Measurements from ENCODE around the gene AMPH. TPM values are rescaled to one million over a fixed set of nuclear protein-coding genes. Genes with fewer than 3 reads are reported as not detected.

AMPH gene
- total and polyA plus RNA-seq, 7 donors: 0.23 to 37.9 (median 2.5) TPM

GRCh38 chr7:38438970-38439369 lies 192.2 kb downstream of the AMPH start:
- H3K4me3 ChIP-seq: no peak overlapping the region
- H3K4me1 ChIP-seq: no peaks in the 10 kb centered on the region
- no peaks in the 10 kb centered on the region for H3K36me3 ChIP-seq
- no peak for DNase-seq
- no peak overlapping the region for H3K27ac ChIP-seq
- H3K27me3 ChIP-seq: no peaks in the 10 kb centered on the region
- TF ChIP-seq POLR2AphosphoS5 (IDR thresholded peaks at IDR 0.05): no peak
- no peak for TF ChIP-seq EP300 (IDR thresholded peaks at IDR 0.05)
- no peak for TF ChIP-seq POLR2A (IDR thresholded peaks at IDR 0.05)
- TF ChIP-seq, protein P1, sequence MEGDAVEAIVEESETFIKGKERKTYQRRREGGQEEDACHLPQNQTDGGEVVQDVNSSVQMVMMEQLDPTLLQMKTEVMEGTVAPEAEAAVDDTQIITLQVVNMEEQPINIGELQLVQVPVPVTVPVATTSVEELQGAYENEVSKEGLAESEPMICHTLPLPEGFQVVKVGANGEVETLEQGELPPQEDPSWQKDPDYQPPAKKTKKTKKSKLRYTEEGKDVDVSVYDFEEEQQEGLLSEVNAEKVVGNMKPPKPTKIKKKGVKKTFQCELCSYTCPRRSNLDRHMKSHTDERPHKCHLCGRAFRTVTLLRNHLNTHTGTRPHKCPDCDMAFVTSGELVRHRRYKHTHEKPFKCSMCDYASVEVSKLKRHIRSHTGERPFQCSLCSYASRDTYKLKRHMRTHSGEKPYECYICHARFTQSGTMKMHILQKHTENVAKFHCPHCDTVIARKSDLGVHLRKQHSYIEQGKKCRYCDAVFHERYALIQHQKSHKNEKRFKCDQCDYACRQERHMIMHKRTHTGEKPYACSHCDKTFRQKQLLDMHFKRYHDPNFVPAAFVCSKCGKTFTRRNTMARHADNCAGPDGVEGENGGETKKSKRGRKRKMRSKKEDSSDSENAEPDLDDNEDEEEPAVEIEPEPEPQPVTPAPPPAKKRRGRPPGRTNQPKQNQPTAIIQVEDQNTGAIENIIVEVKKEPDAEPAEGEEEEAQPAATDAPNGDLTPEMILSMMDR (IDR thresholded peaks at IDR 0.05): no peak
- intact Hi-C loops (cut with DNase I): no loop called here
- no peaks in the 10 kb centered on the region for H3K9me3 ChIP-seq

- no peak for DNase-seq
- intact Hi-C loops (cut with DNase I): no loop called here
- H3K27me3 ChIP-seq: no peaks in the 10 kb centered on the region
- TF ChIP-seq POLR2AphosphoS5 (IDR thresholded peaks at IDR 0.05) (no peak), POLR2A (IDR thresholded peaks at IDR 0.05) (no peak), EP300 (IDR thresholded peaks at IDR 0.05) (no peak)
- TF ChIP-seq, protein P1 (IDR thresholded peaks at IDR 0.05): no peak
- peaks cover 0 to 9% (median 1%) of the 10 kb centered on the region in 4 donors for H3K4me1 ChIP-seq
- no peaks in the 10 kb centered on the region for H3K9me3 ChIP-seq
- H3K4me3 ChIP-seq: no peak overlapping the region
- 84% methylated on average over 3 of the region's 3 CpGs for WGBS, 2 donors
- H3K36me3 ChIP-seq: no peaks in the 10 kb centered on the region
- no peak overlapping the region for H3K27ac ChIP-seq
These were observed 198.5 kb downstream of the AMPH start for GRCh38 chr7:38432671-38433070.

- intact Hi-C loops (cut with DNase I): no loop called here
- peaks cover 0 to 15% (median 1%) of the 10 kb centered on the region in 4 donors for H3K4me1 ChIP-seq
- no peak overlapping the region for H3K27ac ChIP-seq
- no peak for DNase-seq
- no peak overlapping the region for H3K4me3 ChIP-seq
- no peaks in the 10 kb centered on the region for H3K9me3 ChIP-seq
- WGBS, 2 donors: 90 to 96% methylated on average over 1 of the region's 1 CpG
- TF ChIP-seq POLR2AphosphoS5 (IDR thresholded peaks at IDR 0.05): no peak
- TF ChIP-seq POLR2A (IDR thresholded peaks at IDR 0.05): no peak
- TF ChIP-seq, protein P1 (IDR thresholded peaks at IDR 0.05): no peak
- no peak for TF ChIP-seq EP300 (IDR thresholded peaks at IDR 0.05)
- H3K27me3 ChIP-seq: no peaks in the 10 kb centered on the region
- no peaks in the 10 kb centered on the region for H3K36me3 ChIP-seq
These were observed 199.1 kb downstream of the AMPH start for GRCh38 chr7:38432080-38432479.

- no peaks in the 10 kb centered on the region for H3K27me3 ChIP-seq
- H3K9me3 ChIP-seq: no peaks in the 10 kb centered on the region
- WGBS, 2 donors: 91 to 93% methylated on average over 7 of the region's 7 CpGs
- H3K4me3 ChIP-seq: no peak overlapping the region
- H3K27ac ChIP-seq: no peak overlapping the region
- DNase-seq: no peak
- intact Hi-C loops (cut with DNase I): no loop called here
- TF ChIP-seq POLR2AphosphoS5 (IDR thresholded peaks at IDR 0.05): no peak
- TF ChIP-seq EP300 (IDR thresholded peaks at IDR 0.05): no peak
- TF ChIP-seq, protein P1 (IDR thresholded peaks at IDR 0.05): no peak
- H3K36me3 ChIP-seq: no peaks in the 10 kb centered on the region
- H3K4me1 ChIP-seq: peaks cover 0 to 15% (median 1%) of the 10 kb centered on the region in 4 donors
These were observed 202.1 kb downstream of the AMPH start for GRCh38 chr7:38429057-38429456.

DNA sequence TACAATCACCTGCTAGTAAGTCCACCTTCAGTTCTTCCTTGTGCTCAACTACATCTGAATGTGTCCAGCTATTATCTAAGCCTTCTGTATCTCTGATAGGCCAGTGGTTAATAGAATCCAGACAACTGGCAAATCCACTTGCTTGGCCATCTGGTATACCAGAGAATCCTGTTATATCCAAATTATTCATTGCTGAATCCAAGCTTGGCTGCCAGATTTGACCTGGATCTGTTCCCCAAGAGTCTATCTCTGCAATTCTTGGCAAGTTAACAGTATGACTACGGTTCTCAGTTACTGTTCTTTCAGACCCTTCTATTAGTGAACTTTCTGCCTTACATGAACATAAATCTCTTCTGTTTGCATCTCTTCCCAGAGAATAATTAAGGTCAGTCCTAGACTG lies 203.1 kb downstream of the AMPH start:
- intact Hi-C loops (cut with DNase I): no loop called here
- TF ChIP-seq EP300 (IDR thresholded peaks at IDR 0.05): no peak
- TF ChIP-seq, protein P1 (IDR thresholded peaks at IDR 0.05): no peak
- TF ChIP-seq POLR2A (IDR thresholded peaks at IDR 0.05): no peak
- no peak for TF ChIP-seq POLR2AphosphoS5 (IDR thresholded peaks at IDR 0.05)
- Histone ChIP-seq H3K36me3 (no peaks in the 10 kb centered on the region), H3K9me3 (no peaks in the 10 kb centered on the region), H3K27ac (no peak overlapping the region), H3K27me3 (no peaks in the 10 kb centered on the region), H3K4me3 (no peak overlapping the region), H3K4me1 (peaks cover 0 to 15% (median 1%) of the 10 kb centered on the region in 4 donors)
- DNase-seq: no peak
- WGBS, 2 donors: 76 to 80% methylated on average over 1 of the region's 1 CpG
